Caco-2 (cell line): ENCODE data around the gene LDB1. TPM values are rescaled to one million over a fixed set of nuclear protein-coding genes. Genes with fewer than 3 reads are reported as not detected.
A peak's percentile ranks its signal among the peaks of the same experiment; 100 is the strongest.

Source experiments
- BruUV-seq: library from RNA; stranded (reverse); fragments of 400-500 nt; replicated peaks from 2 replicates; lab custom pipeline; 2021; lab: Mats Ljungman, UMichigan
- CTCF ChIA-PET: fragments of 300-600 bp; sonication (Branson Sonifier 250); formaldehyde crosslinking; loops from one replicate; lab custom pipeline; 2022; ENCODE audit warnings: antibody characterized with exemption; lab: Charles Lee
- POLR2A ChIA-PET: fragments of 300-600 bp; sonication (Branson Sonifier 250); formaldehyde crosslinking; loops from one replicate; lab custom pipeline; 2022; ENCODE audit warnings: antibody characterized with exemption; lab: Charles Lee
- DNase-seq, 2 experiments: peaks; one replicate each; pipeline versions ENCODE4 v3.0.0 to v3.0.0-alpha.2; 2020 to 2022
- H3K27me3 ChIP-seq: replicated peaks from 2 replicates; pipeline ENCODE4 v1.6.0; 2011; ENCODE audit warnings: low read length; ENCODE audit not compliant: control insufficient read depth, insufficient read depth
- H3K36me3 ChIP-seq: 2 replicates; pipeline ENCODE4 v1.5.1; 2011; ENCODE audit warnings: low read length; ENCODE audit not compliant: control insufficient read depth, insufficient read depth
- H3K4me1 ChIP-seq: fragments of 250-450 bp; sonication (Bioruptor Pico); 2 replicates; pipeline ENCODE4 v1.5.1; 2020; ENCODE audit warnings: mild to moderate bottlenecking
- H3K4me3 ChIP-seq: 2 replicates; pipeline ENCODE4 v1.5.1; 2011; ENCODE audit warnings: low read depth, mild to moderate bottlenecking, control low read depth, low read length
- H3K9me3 ChIP-seq: fragments of 250-450 bp; sonication (Bioruptor Pico); 2 replicates; pipeline ENCODE4 v1.5.1; 2020; ENCODE audit warnings: mild to moderate bottlenecking, moderate library complexity
- H3K27ac Mint-ChIP-seq: one replicate; pipeline ENCODE4 v1.8.0; 2022; ENCODE audit warnings: mixed read lengths; ENCODE audit not compliant: unreplicated experiment
- H3K27me3 Mint-ChIP-seq: one replicate; pipeline ENCODE4 v1.8.0; 2022; ENCODE audit warnings: mixed read lengths; ENCODE audit not compliant: insufficient read depth, unreplicated experiment
- H3K36me3 Mint-ChIP-seq: one replicate; pipeline ENCODE4 v1.8.0; 2022; ENCODE audit warnings: mild to moderate bottlenecking, mixed read lengths; ENCODE audit not compliant: insufficient read depth, unreplicated experiment
- H3K4me1 Mint-ChIP-seq: one replicate; pipeline ENCODE4 v1.8.0; 2022; ENCODE audit warnings: low read depth, mixed read lengths; ENCODE audit not compliant: unreplicated experiment
- H3K4me3 Mint-ChIP-seq: one replicate; pipeline ENCODE4 v1.8.0; 2022; ENCODE audit warnings: mild to moderate bottlenecking, moderate library complexity, mixed read lengths; ENCODE audit not compliant: unreplicated experiment
- H3K9me3 Mint-ChIP-seq: one replicate; pipeline ENCODE4 v1.8.0; 2022; ENCODE audit warnings: mixed read lengths; ENCODE audit not compliant: unreplicated experiment
- CTCF ChIP-seq, 2 experiments: fragments of 200-600 bp in 1 of 2; IDR thresholded peaks; 1 replicate in 1 of 2; 2 replicates in 1 of 2; pipeline versions ENCODE4 v1.5.1 to v1.8.0; 2011 to 2022; ENCODE audit warnings: antibody characterized with exemption in 1 of 2, control low read depth in 1 of 2, inconsistent platforms in 1 of 2, low read depth in 1 of 2, low read length in 1 of 2, mild to moderate bottlenecking in 1 of 2, moderate library complexity in 1 of 2; ENCODE audit not compliant: insufficient read depth in 1 of 2, severe bottlenecking in 1 of 2, unreplicated experiment in 1 of 2
- intact Hi-C: fragments of 100-400 bp; cut with micrococcal nuclease; formaldehyde crosslinking; loops from one replicate; pipeline ENCODE4 v1.10.0; 2022; ENCODE audit not compliant: unreplicated experiment
- total RNA-seq: library from RNA; stranded (reverse); gene quantifications from 2 replicates; pipeline ENCODE4 v1.2.3, GENCODE V29; 2022

LDB1 gene
- total RNA-seq, 1 experiment from 2014 or later = 52.3 TPM

DNA sequence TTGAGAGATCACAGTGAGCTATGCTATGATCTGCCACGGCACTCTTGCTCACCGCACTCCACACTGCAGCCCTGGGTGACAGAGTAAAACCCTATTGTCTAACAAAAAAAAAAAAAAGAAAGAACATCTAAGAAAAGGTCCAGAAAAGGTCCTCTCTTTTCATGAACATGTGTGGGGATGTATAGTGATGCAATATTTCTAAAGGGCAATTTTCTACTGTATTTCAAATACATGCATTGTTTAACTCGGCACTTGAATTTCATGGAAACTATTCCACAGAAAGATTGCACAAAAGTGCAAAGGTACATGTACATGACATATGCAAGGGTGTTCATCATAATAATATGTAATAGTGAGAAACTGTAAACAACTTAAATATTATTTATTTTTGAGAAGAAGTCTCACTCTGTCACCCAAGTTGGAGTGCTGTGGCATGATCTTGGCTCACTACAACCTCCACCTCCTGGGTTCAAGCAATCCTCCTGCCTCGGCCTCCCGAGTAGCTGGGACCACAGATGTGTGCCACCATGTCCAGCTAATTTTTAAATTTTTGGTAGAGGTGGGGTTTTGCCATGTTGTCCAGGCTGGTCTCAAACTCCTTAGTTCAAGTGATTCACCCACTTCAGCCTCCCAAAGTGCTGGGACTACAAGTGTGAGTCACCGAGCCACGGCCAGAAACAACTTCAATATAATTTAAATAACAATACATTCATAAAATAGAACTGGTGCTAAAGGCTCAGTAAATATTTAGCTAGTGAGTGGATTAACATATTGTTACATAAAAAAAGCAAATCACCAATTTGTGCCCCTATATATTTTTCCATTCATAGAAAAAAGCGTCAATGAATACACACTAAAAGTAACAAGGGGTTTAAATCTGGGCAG lies 11.4 kb upstream of the LDB1 start:
- BruUV-seq = no TSS peak
- peak overlapping the region; percentile 94 for H3K4me3 Mint-ChIP-seq
- no peak for DNase-seq
- ChIA-PET POLR2A (no interaction called here), CTCF (no interaction called here)
- no peaks in the 10 kb centered on the region for H3K27me3 ChIP-seq
- no peaks in the 10 kb centered on the region for H3K9me3 ChIP-seq
- H3K27me3 Mint-ChIP-seq = no peaks in the 10 kb centered on the region
- H3K4me1 Mint-ChIP-seq = peaks cover 11% of the 10 kb centered on the region
- no peaks in the 10 kb centered on the region for H3K9me3 Mint-ChIP-seq
- no peak overlapping the region for H3K4me3 ChIP-seq
- TF ChIP-seq CTCF (IDR thresholded peaks at IDR 0.05; ENCODE audit: insufficient read depth in 1 of 2, low read depth in 1 of 2, low read length in 1 of 2, severe bottlenecking in 1 of 2, unreplicated experiment in 1 of 2) = no peak
- intact Hi-C loops = loop anchor here (1.0 to 5.0 kb wide), 6 partner anchors 11 to 95 kb away; partner anchors contain the start of genes ELOVL3, HPS6, LDB1 and NOLC1
- peaks cover 38% of the 10 kb centered on the region for H3K36me3 Mint-ChIP-seq
- no peak overlapping the region for H3K27ac Mint-ChIP-seq
- H3K4me1 ChIP-seq = peaks cover 16% of the 10 kb centered on the region
- H3K36me3 ChIP-seq = no peaks in the 10 kb centered on the region

DNA sequence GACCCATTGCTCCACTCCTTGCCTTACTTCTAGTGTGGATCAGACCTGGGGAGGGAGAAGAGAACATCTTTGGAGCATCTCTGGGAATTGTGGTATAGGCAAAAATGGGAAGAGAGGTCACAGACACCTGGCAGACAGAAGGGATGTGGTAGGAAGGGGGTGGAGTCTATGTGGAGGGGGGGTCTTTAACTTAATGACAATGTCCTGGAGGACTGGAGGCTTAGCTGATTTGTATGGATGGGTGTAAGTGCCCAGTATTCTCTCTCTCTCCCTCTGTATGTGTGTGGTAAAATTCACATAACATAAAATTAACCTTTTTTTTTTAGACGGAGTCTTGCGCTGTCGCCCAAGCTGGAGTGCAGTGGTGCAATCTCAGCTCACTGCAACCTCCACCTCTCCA lies 3.1 kb upstream of the LDB1 start:
- no peak for DNase-seq
- Histone ChIP-seq H3K27me3 (no peaks in the 10 kb centered on the region), H3K36me3 (no peaks in the 10 kb centered on the region), H3K4me3 (no peak overlapping the region), H3K9me3 (no peaks in the 10 kb centered on the region), H3K4me1 (peaks cover 33% of the 10 kb centered on the region; the same call in 1 of the 2 replicates)
- intact Hi-C loops = no loop called here
- ChIA-PET POLR2A (interaction anchor here (0.7 kb wide), 1 partner anchor 37 kb away, joined by 3 read pairs; no protein-coding TSS in a partner anchor), CTCF (no interaction called here)
- H3K27ac Mint-ChIP-seq = no peak overlapping the region
- H3K9me3 Mint-ChIP-seq = no peaks in the 10 kb centered on the region
- H3K4me3 Mint-ChIP-seq = no peak overlapping the region
- H3K4me1 Mint-ChIP-seq = peaks cover 17% of the 10 kb centered on the region
- H3K27me3 Mint-ChIP-seq = no peaks in the 10 kb centered on the region
- H3K36me3 Mint-ChIP-seq = no peaks in the 10 kb centered on the region
- no TSS peak for BruUV-seq
- TF ChIP-seq CTCF (IDR thresholded peaks at IDR 0.05; ENCODE audit: insufficient read depth in 1 of 2, low read depth in 1 of 2, low read length in 1 of 2, severe bottlenecking in 1 of 2, unreplicated experiment in 1 of 2) = no peak

- Mint-ChIP-seq H3K27me3 (no peaks in the 10 kb centered on the region), H3K4me3 (no peak overlapping the region), H3K4me1 (peaks cover 17% of the 10 kb centered on the region), H3K27ac (no peak overlapping the region), H3K9me3 (no peaks in the 10 kb centered on the region), H3K36me3 (no peaks in the 10 kb centered on the region)
- no peak for TF ChIP-seq CTCF (IDR thresholded peaks at IDR 0.05; ENCODE audit: insufficient read depth in 1 of 2, low read depth in 1 of 2, low read length in 1 of 2, severe bottlenecking in 1 of 2, unreplicated experiment in 1 of 2)
- no peak for DNase-seq
- Histone ChIP-seq H3K27me3 (no peaks in the 10 kb centered on the region), H3K9me3 (no peaks in the 10 kb centered on the region), H3K4me3 (no peak overlapping the region), H3K36me3 (no peaks in the 10 kb centered on the region), H3K4me1 (peaks cover 29% of the 10 kb centered on the region; the same call in 1 of the 2 replicates)
- POLR2A ChIA-PET = no interaction called here
- BruUV-seq = no TSS peak
- intact Hi-C loops = no loop called here
- CTCF ChIA-PET = no interaction called here
Measured at GRCh38 chr10:102122450-102122849, 2.3 kb upstream of the LDB1 start.
